ENCODE data around the gene U2AF2. TPM values are rescaled to one million over a fixed set of nuclear protein-coding genes. Genes with fewer than 3 reads are reported as not detected.

U2AF2 gene
- total RNA-seq, 1 experiment from 2014 or later: 411 TPM

DNA sequence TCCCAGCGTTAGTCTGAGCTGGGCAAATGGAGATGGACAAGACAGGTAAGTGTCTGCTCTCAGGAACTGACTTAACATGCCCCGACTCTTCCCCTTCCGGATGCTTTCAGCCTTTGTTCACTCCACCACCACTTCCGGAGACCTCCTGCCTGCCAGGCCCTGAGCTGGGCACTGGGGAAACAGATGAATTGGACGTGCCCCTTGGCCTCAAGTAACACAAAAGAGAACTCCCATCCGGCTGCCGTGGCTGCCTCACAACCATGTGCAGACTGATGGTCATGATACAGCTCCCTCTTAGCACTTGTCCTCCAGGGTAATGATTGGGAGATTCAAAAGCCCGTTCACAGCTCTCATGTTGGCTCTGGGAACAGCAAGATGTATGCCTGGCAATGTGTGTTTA lies 37.4 kb upstream of the U2AF2 start:
- no peaks in the 10 kb centered on the region for H3K27me3 ChIP-seq (replicated peaks; ENCODE audit: insufficient read depth, low read depth, low read length, poor library complexity)
- intact Hi-C loops (cut with micrococcal nuclease; ENCODE audit: unreplicated experiment): no loop called here
- no peak for TF ChIP-seq EZH2 (IDR thresholded peaks at IDR 0.05; ENCODE audit: borderline replicate concordance, low read depth, low read length, poor library complexity, severe bottlenecking)
- TF ChIP-seq, protein P1, sequence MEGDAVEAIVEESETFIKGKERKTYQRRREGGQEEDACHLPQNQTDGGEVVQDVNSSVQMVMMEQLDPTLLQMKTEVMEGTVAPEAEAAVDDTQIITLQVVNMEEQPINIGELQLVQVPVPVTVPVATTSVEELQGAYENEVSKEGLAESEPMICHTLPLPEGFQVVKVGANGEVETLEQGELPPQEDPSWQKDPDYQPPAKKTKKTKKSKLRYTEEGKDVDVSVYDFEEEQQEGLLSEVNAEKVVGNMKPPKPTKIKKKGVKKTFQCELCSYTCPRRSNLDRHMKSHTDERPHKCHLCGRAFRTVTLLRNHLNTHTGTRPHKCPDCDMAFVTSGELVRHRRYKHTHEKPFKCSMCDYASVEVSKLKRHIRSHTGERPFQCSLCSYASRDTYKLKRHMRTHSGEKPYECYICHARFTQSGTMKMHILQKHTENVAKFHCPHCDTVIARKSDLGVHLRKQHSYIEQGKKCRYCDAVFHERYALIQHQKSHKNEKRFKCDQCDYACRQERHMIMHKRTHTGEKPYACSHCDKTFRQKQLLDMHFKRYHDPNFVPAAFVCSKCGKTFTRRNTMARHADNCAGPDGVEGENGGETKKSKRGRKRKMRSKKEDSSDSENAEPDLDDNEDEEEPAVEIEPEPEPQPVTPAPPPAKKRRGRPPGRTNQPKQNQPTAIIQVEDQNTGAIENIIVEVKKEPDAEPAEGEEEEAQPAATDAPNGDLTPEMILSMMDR (conservative IDR thresholded peaks at IDR 0.05; ENCODE audit: low read depth, low read length): no peak
- H3K4me3 ChIP-seq (ENCODE audit: low read depth, low read length, poor library complexity, severe bottlenecking): no peak overlapping the region
- peaks cover 29% of the 10 kb centered on the region for H3K36me3 ChIP-seq (ENCODE audit: insufficient read depth, low read length, poor library complexity, severe bottlenecking)
- ChIA-PET POLR2A (ENCODE audit: low non-redundant PET) (no interaction called here), CTCF (no interaction called here)
- no peaks in the 10 kb centered on the region for H3K4me1 ChIP-seq (ENCODE audit: insufficient read depth, low read length, poor library complexity, severe bottlenecking)
- DNase-seq (ENCODE audit: low spot score): no peak
- no TSS peak for BruUV-seq (replicated peaks)
- no peak overlapping the region for H3K27ac ChIP-seq (ENCODE audit: low read depth, low read length, poor library complexity, severe bottlenecking)
- no peaks in the 10 kb centered on the region for H3K9me3 ChIP-seq (ENCODE audit: low read depth, low read length, poor library complexity, severe bottlenecking)

DNA sequence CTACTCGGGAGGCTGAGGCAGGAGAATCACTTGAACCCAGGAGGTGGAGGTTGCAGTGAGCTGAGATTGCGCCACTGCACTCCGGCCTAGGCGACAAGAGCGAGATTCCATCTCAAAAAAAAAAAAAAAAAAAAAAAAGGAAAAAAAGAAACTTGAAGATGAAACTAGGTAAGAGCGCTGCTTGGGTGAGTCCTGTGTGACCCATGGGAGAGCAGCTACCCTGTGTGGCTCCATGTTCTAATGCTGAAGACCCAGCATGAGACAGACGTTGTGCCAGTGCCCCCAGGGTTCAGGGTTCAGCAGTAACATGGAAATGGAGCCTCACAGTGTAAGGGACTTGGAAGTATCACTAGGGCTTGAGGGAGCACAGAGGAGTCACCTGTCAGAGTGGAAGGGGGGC lies 36.4 kb upstream of the U2AF2 start:
- no peak for DNase-seq (ENCODE audit: low spot score)
- no peak for TF ChIP-seq EZH2 (IDR thresholded peaks at IDR 0.05; ENCODE audit: borderline replicate concordance, low read depth, low read length, poor library complexity, severe bottlenecking)
- TF ChIP-seq, protein P1 (conservative IDR thresholded peaks at IDR 0.05; ENCODE audit: low read depth, low read length): no peak
- H3K9me3 ChIP-seq (ENCODE audit: low read depth, low read length, poor library complexity, severe bottlenecking): no peaks in the 10 kb centered on the region
- intact Hi-C loops (cut with micrococcal nuclease; ENCODE audit: unreplicated experiment): no loop called here
- peaks cover 29% of the 10 kb centered on the region for H3K36me3 ChIP-seq (ENCODE audit: insufficient read depth, low read length, poor library complexity, severe bottlenecking)
- CTCF ChIA-PET: interaction anchor here (0.6 kb wide), 1 partner anchor 14 kb away, joined by 7 read pairs; no protein-coding TSS in a partner anchor
- H3K4me1 ChIP-seq (ENCODE audit: insufficient read depth, low read length, poor library complexity, severe bottlenecking): no peaks in the 10 kb centered on the region
- H3K27ac ChIP-seq (ENCODE audit: low read depth, low read length, poor library complexity, severe bottlenecking): no peak overlapping the region
- no peaks in the 10 kb centered on the region for H3K27me3 ChIP-seq (replicated peaks; ENCODE audit: insufficient read depth, low read depth, low read length, poor library complexity)
- POLR2A ChIA-PET (ENCODE audit: low non-redundant PET): interaction anchor here (0.8 kb wide), 1 partner anchor 14 kb away, joined by 6 read pairs; no protein-coding TSS in a partner anchor
- no TSS peak for BruUV-seq (replicated peaks)
- no peak overlapping the region for H3K4me3 ChIP-seq (ENCODE audit: low read depth, low read length, poor library complexity, severe bottlenecking)

DNA sequence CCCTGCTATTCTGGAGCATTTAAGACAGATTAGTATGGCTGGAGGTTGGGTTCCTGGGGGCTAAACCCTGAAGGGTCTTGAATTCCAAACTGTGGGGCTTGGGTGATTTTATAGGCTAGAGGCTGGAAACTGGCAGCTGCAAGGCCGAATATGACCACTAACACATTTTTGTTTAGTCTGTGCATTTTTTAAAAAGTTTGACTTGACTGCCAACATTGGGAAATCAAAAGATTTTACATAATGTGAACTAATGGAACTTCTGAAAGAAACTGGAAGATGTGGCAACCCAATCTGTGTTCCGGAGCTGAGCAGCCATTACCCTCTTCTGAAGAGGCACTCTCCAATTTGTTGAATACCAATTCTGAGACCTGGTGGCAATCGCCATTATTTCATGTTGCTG lies 35.5 kb upstream of the U2AF2 start:
- no peak for DNase-seq (ENCODE audit: low spot score)
- TF ChIP-seq EZH2 (IDR thresholded peaks at IDR 0.05; ENCODE audit: borderline replicate concordance, low read depth, low read length, poor library complexity, severe bottlenecking): no peak
- TF ChIP-seq, protein P1 (conservative IDR thresholded peaks at IDR 0.05; ENCODE audit: low read depth, low read length): no peak
- no TSS peak for BruUV-seq (replicated peaks)
- Histone ChIP-seq H3K4me3 (ENCODE audit: low read depth, low read length, poor library complexity, severe bottlenecking) (no peak overlapping the region), H3K27me3 (replicated peaks; ENCODE audit: insufficient read depth, low read depth, low read length, poor library complexity) (no peaks in the 10 kb centered on the region), H3K36me3 (ENCODE audit: insufficient read depth, low read length, poor library complexity, severe bottlenecking) (peaks cover 25% of the 10 kb centered on the region), H3K4me1 (ENCODE audit: insufficient read depth, low read length, poor library complexity, severe bottlenecking) (no peaks in the 10 kb centered on the region), H3K27ac (ENCODE audit: low read depth, low read length, poor library complexity, severe bottlenecking) (no peak overlapping the region), H3K9me3 (ENCODE audit: low read depth, low read length, poor library complexity, severe bottlenecking) (no peaks in the 10 kb centered on the region)
- ChIA-PET POLR2A (ENCODE audit: low non-redundant PET) (interaction anchor here (0.8 kb wide), 1 partner anchor 15 kb away, joined by 6 read pairs; no protein-coding TSS in a partner anchor), CTCF (no interaction called here)
- intact Hi-C loops (cut with micrococcal nuclease; ENCODE audit: unreplicated experiment): no loop called here
